ENCODE data around the gene FNDC3A.

GRCh38 chr13:49063011-49063410, 87.3 kb downstream of the FNDC3A start:
- TF ChIP-seq CTCF (IDR thresholded peaks at IDR 0.05; ENCODE audit: low read depth, low read length) (no peak), POLR2A (IDR thresholded peaks at IDR 0.05; ENCODE audit: extremely low read depth, insufficient read length) (no peak)

Data from NB4 (cell line).